IPS DF 6.9 (cell line): ENCODE data around the gene LAMB4.

Experiments
- DNase-seq: peaks from one replicate; pipeline ENCODE4 v3.0.0-alpha.2; 2013; ENCODE audit warnings: low read depth, low spot score
- H3K27ac ChIP-seq: one replicate; pipeline ENCODE4 v1.5.1; 2013; ENCODE audit warnings: low read length, control low read depth
- H3K27me3 ChIP-seq: 2 replicates; pipeline ENCODE4 v1.6.1; 2013; ENCODE audit warnings: mild to moderate bottlenecking, low read length; ENCODE audit not compliant: control insufficient read depth, insufficient read depth
- H3K36me3 ChIP-seq: 2 replicates; pipeline ENCODE4 v1.6.1; 2013; ENCODE audit warnings: low read length; ENCODE audit not compliant: control insufficient read depth, insufficient read depth
- H3K4me1 ChIP-seq: 2 replicates; pipeline ENCODE4 v1.6.1; 2013; ENCODE audit warnings: low read length; ENCODE audit not compliant: control insufficient read depth, insufficient read depth
- H3K4me3 ChIP-seq: 2 replicates; pipeline ENCODE4 v1.5.1; 2013; ENCODE audit warnings: mild to moderate bottlenecking, low read length
- H3K9me3 ChIP-seq: 2 replicates; pipeline ENCODE4 v1.6.1; 2013; ENCODE audit warnings: low read length, inconsistent platforms; ENCODE audit not compliant: control insufficient read depth, insufficient read depth
- WGBS: extraction: QIAGEN DNeasy Blood & Tissue Kit; methylation state at CpG from one replicate; pipeline ENCODE4 v1.1.7; 2013; ENCODE audit warnings: mixed read lengths, missing lambda C conversion rate; ENCODE audit not compliant: insufficient read length, insufficient coverage; 5-methylcytosine and 5-hydroxymethylcytosine counted together

LAMB4 gene

GRCh38 chr7:108004220-108005142, 125.7 kb downstream of the LAMB4 start:
- Histone ChIP-seq H3K27ac (no peak overlapping the region), H3K4me1 (peaks cover 9% of the 10 kb centered on the region), H3K9me3 (no peaks in the 10 kb centered on the region), H3K27me3 (peaks cover 55% of the 10 kb centered on the region), H3K36me3 (no peaks in the 10 kb centered on the region), H3K4me3 (no peak overlapping the region)
- no peak for DNase-seq
- WGBS: no CpG with 5 or more reads among the region's 13 CpGs

DNA sequence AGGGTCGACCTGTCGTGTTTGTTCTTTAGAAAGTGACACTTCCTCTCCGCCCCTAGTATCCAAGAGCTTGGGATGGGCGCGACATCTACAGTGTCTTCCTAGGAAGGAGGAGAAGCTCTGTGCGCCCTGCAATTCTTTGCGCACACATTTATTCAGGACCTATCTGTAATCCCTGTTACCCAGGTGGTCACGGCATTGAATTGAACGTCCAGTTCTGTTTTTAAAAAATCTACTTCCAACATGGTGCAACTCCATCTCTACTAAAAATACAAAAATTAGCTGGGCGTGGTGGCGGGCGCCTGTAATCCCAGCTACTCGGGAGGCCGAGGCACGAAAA, 126.6 kb downstream of the LAMB4 start:
- WGBS: no CpG with 5 or more reads among the region's 15 CpGs
- no peak for DNase-seq
- H3K36me3 ChIP-seq: no peaks in the 10 kb centered on the region
- no peak overlapping the region for H3K27ac ChIP-seq
- peak overlapping the region; percentile 57; the same call in 1 of the 2 replicates for H3K4me3 ChIP-seq
- no peaks in the 10 kb centered on the region for H3K9me3 ChIP-seq
- H3K27me3 ChIP-seq: peaks cover 55% of the 10 kb centered on the region
- H3K4me1 ChIP-seq: peaks cover 9% of the 10 kb centered on the region

DNA sequence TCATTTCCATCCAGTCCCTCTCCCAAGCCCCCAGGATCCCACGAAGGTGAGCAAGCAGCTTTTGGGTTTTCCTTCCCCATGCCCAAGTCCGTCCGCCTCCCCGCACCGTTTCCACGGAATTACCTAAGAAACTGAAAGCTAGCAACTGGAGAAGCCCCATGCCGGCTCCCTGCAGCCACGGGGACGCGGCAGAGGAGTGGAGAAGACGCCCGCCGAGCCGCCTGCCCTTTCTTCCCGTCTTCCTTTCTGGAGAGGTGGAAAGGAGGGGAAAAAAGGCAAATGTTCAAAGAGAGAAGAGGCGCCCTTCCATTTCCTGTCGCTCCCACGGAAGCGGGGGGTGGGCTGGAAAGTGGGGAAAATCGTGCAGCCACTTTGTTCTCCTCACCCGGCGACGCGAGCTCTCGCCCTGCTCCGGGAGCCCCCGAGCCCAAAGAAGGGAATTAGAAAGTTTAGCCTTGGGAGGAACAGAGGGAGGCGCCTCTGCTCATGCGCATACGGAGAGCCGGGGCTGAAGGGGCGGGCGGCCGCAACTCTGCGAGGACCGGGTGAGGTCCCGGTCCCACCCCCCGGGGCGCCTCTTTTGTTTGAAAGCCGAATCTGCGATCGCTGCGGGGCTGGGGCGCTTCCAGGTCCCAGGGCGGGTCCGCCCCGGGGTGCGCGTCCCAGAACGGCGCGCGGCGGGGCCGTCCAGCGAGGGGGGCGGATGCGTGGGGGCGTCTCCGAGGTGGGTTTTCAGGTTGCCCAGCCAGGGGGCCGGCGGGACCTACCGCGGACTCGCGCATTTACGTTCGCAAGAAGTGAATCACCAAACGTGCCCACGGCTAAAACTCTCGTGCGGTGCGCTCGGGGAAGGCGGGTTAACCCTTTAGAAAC, 127.2 kb downstream of the LAMB4 start, which contains the start of gene LAMB1:
Gene LAMB1, minus strand, starts transcription at position 436 of the 873 bp plus-strand sequence. Its CDS starts 276 bp downstream, at position 160.
- H3K4me1 ChIP-seq: peaks cover 9% of the 10 kb centered on the region
- DNase-seq: no peak
- H3K36me3 ChIP-seq: no peaks in the 10 kb centered on the region
- no peaks in the 10 kb centered on the region for H3K9me3 ChIP-seq
- peak within 1 kb of the TSS; percentile 57 for H3K4me3 ChIP-seq
- WGBS: no CpG with 5 or more reads among the region's 75 CpGs
- no peak within 1 kb of the TSS for H3K27ac ChIP-seq
- peaks cover 55% of the 10 kb centered on the region for H3K27me3 ChIP-seq

DNA sequence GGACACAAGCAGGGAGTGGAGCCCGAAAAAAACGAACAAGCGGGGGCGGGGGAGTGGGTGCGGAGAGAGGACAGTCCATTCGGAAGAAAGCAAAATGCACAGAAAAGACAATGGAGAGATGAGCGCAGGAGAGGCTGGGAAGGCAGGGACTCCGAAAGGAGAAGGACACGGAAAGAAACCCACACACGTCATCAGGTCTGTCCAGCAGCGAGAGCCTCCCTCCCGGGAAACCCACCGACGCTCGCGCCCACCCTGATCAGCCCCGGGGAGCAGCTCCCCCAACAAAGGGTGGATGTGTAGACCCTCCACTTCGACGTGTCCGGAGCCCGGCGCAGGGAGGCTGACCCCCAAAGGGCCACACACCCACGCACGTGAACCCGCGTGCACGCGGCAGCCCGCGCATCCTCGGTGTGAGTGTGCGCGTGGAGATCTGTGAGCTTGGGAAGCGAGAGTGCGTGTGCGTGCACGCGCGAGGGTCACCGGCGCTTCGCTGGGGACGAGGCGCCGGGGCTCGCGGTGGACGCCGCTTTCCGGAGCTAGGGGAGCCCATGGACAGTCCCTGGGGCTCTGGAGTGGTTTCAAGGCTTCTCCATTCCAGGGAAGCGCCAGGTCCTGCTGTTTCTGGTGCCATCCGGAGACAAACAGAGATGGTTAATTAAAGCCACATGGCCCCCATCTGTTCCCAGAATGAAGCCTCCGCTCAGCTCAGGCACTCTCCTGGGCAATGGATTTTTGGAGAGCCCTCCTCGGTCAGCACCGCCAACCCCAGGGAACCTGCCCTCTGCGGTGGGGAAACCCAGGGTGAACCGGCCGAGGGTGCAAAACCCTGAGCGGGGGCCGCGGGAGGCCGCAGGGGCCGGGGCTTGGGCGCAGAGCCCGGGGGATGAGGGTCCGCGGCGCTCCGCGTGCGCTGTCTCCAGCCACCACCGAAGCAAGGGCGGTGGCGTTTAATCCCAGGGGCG, 128.1 kb downstream of the LAMB4 start:
- no peaks in the 10 kb centered on the region for H3K9me3 ChIP-seq
- peaks cover 52% of the 10 kb centered on the region for H3K27me3 ChIP-seq
- no CpG with 5 or more reads among the region's 75 CpGs for WGBS
- H3K27ac ChIP-seq: no peak overlapping the region
- peak overlapping the region; percentile 57 for H3K4me3 ChIP-seq
- DNase-seq: no peak
- no peaks in the 10 kb centered on the region for H3K36me3 ChIP-seq
- H3K4me1 ChIP-seq: peaks cover 9% of the 10 kb centered on the region

DNA sequence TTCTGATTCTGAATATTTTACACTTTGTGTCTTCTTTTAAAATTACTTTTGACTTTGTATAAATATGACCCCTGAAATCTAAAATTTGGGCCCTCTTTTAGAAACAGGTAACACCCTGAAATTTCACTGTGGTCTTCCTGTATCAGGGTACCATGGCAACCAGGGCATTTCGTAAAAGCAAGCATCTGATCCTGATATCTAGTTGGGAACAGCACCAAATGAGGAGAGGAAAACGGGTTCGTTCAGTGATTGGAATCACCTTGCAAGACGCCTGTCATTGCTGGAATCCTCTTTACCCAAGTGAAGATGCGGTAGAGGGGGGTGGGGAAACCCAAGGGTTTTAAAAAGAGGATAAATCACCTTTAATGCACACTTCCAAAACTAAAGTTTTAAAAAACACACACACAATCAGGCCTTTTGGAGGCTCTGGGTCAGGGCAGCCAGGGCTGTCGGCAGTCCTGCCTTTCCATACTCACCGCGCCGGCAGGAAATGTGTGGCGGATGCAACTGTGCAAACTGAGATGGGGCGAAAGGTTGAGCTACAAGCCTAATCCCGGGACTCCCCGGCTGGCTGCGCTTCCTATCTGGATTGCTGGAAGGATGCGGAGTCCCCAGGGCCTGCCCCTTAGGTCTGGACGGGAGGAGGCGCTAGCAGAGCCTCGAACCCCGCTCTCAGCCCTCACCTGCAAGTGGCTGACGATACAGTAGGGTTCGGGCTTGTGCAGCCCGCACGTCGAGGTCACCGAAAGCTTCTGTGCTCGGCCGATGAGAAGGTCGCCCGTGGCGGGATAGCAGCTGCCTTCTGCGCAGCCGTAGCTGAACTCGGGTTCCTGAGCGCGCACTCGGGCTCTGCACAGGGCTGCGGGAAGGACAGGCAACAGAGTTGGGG, 129.0 kb downstream of the LAMB4 start:
- Histone ChIP-seq H3K36me3 (no peaks in the 10 kb centered on the region), H3K4me1 (peaks cover 9% of the 10 kb centered on the region), H3K9me3 (no peaks in the 10 kb centered on the region), H3K27me3 (peaks cover 43% of the 10 kb centered on the region), H3K4me3 (peak overlapping the region; percentile 57; the same call in 1 of the 2 replicates), H3K27ac (no peak overlapping the region)
- DNase-seq: peak; percentile 77
- WGBS: no CpG with 5 or more reads among the region's 37 CpGs

DNA sequence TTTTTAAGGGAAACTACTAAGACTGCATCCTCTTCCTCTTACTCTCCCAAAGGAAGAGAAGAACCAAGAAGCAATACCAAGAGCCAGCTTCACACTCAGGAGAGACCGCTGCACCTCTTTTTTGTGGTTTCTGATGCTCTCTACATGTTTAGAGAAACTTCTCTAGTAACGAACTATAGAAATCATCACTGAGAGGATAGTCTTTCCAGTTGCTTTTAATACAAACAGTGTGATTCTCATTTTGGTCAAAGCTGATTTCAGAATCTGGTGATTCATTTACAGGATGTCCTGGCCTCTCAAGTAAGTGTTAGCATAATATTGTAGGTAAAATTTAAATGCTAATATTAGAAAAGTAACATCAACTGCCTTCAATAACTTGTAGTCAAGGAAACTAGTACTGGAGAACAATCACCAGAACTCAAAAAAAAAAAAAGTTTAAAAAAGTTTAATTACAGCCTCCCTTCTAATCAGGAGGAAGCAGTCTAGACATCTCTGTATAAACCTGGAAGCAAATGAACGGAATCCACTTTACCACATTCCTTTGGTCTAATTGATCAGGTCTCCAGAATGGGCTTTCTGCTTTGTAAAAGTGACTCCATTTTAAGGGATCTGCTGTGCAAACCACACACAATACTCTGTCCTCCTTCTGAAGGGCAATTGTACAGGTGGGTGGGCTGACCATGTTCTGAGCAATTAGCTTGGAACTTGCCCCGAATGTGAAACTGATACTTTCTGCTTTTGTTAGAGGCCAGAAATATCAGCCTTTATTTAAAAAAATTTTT, 130.2 kb downstream of the LAMB4 start:
- no peak overlapping the region for H3K4me3 ChIP-seq
- no peaks in the 10 kb centered on the region for H3K9me3 ChIP-seq
- no peak overlapping the region for H3K27ac ChIP-seq
- H3K4me1 ChIP-seq: peaks cover 9% of the 10 kb centered on the region
- no peak for DNase-seq
- no CpG with 5 or more reads among the region's 4 CpGs for WGBS
- H3K36me3 ChIP-seq: no peaks in the 10 kb centered on the region
- H3K27me3 ChIP-seq: peaks cover 32% of the 10 kb centered on the region

- peaks cover 5% of the 10 kb centered on the region for H3K4me1 ChIP-seq
- no CpG with 5 or more reads among the region's 3 CpGs for WGBS
Observed at GRCh38 chr7:107998660-107999480, 131.3 kb downstream of the LAMB4 start.

DNA sequence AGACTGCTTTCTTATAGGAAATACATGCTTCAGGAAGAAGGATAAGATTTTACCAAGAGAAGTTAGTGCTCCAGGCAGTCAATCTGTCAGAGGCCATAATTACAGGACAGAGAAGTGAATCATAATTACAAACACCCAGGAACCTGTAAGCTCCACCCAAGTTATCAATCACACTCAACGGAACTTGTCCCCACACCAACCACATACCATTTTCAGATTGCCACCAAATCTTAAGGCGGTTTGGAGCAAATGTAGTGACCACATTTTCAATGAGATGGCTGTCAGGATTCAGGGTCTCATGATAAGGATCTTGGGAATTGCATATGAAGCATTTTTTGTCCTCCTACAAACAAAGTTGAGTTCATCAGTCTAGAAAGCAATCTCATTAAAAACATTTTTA, 132.0 kb downstream of the LAMB4 start:
- H3K4me1 ChIP-seq: peaks cover 5% of the 10 kb centered on the region
- H3K27ac ChIP-seq: no peak overlapping the region
- no peaks in the 10 kb centered on the region for H3K36me3 ChIP-seq
- DNase-seq: no peak
- peaks cover 15% of the 10 kb centered on the region for H3K27me3 ChIP-seq
- H3K9me3 ChIP-seq: no peaks in the 10 kb centered on the region
- no peak overlapping the region for H3K4me3 ChIP-seq
- WGBS: no CpG with 5 or more reads among the region's 2 CpGs

More at GRCh38 chr7:107998660-107999480, 131.3 kb downstream of the LAMB4 start:
- DNase-seq: no peak
- Histone ChIP-seq H3K27ac (no peak overlapping the region), H3K36me3 (no peaks in the 10 kb centered on the region), H3K9me3 (no peaks in the 10 kb centered on the region), H3K27me3 (peaks cover 21% of the 10 kb centered on the region), H3K4me3 (no peak overlapping the region)
